CD14-positive monocyte (primary cell): ENCODE results near the gene DOK4. TPM values are rescaled to one million over a fixed set of nuclear protein-coding genes. Genes with fewer than 3 reads are reported as not detected.
A peak's percentile ranks its signal among the peaks of the same experiment; 100 is the strongest.

Experiments used
- DNase-seq, 3 donors: peaks; one replicate each; pipeline ENCODE4 v3.0.0-alpha.2; 2011 to 2022
- H2AFZ ChIP-seq: 2 replicates; pipeline ENCODE4 v1.6.0; 2012; ENCODE audit warnings: mild to moderate bottlenecking, low read depth, low read length, inconsistent platforms; ENCODE audit not compliant: insufficient read depth, poor library complexity, severe bottlenecking
- H3K27ac ChIP-seq, 2 donors: 1 replicate in 1 of 2; 2 replicates in 1 of 2; pipeline ENCODE4 v1.5.1; 2012 to 2013; ENCODE audit warnings: low read length in 2 of 2, control low read depth in 1 of 2, inconsistent platforms in 1 of 2, low read depth in 1 of 2, mild to moderate bottlenecking in 1 of 2
- H3K27me3 ChIP-seq, 2 donors: one replicate each; pipeline versions ENCODE4 v1.6.0 to v1.6.1; 2011 to 2013; ENCODE audit warnings: low read length in 2 of 2; ENCODE audit not compliant: control insufficient read depth in 2 of 2, insufficient read depth in 2 of 2
- H3K36me3 ChIP-seq, 2 donors: replicated peaks in 1 of 2; 1 replicate in 1 of 2; 2 replicates in 1 of 2; pipeline versions ENCODE4 v1.5.1 to v1.6.1; 2012 to 2013; ENCODE audit warnings: low read length in 2 of 2, control low read depth in 1 of 2, inconsistent platforms in 1 of 2, mild to moderate bottlenecking in 1 of 2; ENCODE audit not compliant: insufficient read depth in 2 of 2, control insufficient read depth in 1 of 2
- H3K4me1 ChIP-seq, 2 donors: 1 replicate in 1 of 2; 2 replicates in 1 of 2; pipeline versions ENCODE4 v1.5.1 to v1.6.1; 2012 to 2013; ENCODE audit warnings: low read length in 2 of 2, control low read depth in 1 of 2, inconsistent platforms in 1 of 2, mild to moderate bottlenecking in 1 of 2, moderate library complexity in 1 of 2; ENCODE audit not compliant: insufficient read depth in 2 of 2, control insufficient read depth in 1 of 2
- H3K4me2 ChIP-seq: replicated peaks from 2 replicates; pipeline ENCODE3; 2012; ENCODE audit warnings: low read length, moderate library complexity, mild to moderate bottlenecking; ENCODE audit not compliant: poor library complexity, severe bottlenecking; ENCODE audit errors: extremely low read depth
- H3K4me3 ChIP-seq, 3 experiments: fragments of 200-600 bp in 1 of 3; sonication (generic) in 1 of 3; replicated peaks in 1 of 3; 1 replicate in 2 of 3; 2 replicates in 1 of 3; pipeline ENCODE4 v1.5.1; 2011 to 2013; ENCODE audit warnings: low read length in 3 of 3, mild to moderate bottlenecking in 3 of 3, control low read depth in 2 of 3, low read depth in 2 of 3, inconsistent platforms in 1 of 3, moderate library complexity in 1 of 3
- H3K79me2 ChIP-seq: 2 replicates; pipeline ENCODE4 v1.6.0; 2012; ENCODE audit warnings: mild to moderate bottlenecking, control low read depth, inconsistent platforms, low read length, moderate library complexity; ENCODE audit not compliant: insufficient read depth
- H3K9ac ChIP-seq: 2 replicates; pipeline ENCODE4 v1.6.0; 2017; ENCODE audit warnings: low read length, mild to moderate bottlenecking; ENCODE audit not compliant: insufficient read depth, poor library complexity, severe bottlenecking
- H3K9me3 ChIP-seq, 2 donors: replicated peaks in 1 of 2; 1 replicate in 1 of 2; 2 replicates in 1 of 2; pipeline versions ENCODE4 v1.5.1 to v1.6.1; 2012 to 2013; ENCODE audit warnings: low read length in 2 of 2, control low read depth in 1 of 2; ENCODE audit not compliant: control insufficient read depth in 1 of 2, insufficient read depth in 1 of 2
- H4K20me1 ChIP-seq: 2 replicates; pipeline ENCODE4 v1.6.0; 2012; ENCODE audit warnings: mild to moderate bottlenecking, low read length, control low read depth, moderate library complexity; ENCODE audit not compliant: insufficient read depth
- H3K27ac Mint-ChIP-seq, 7 donors: one replicate each; pipeline ENCODE4 v1.8.0; 2020; ENCODE audit warnings: mild to moderate bottlenecking in 7 of 7, mixed read lengths in 7 of 7, moderate library complexity in 6 of 7, inconsistent platforms in 2 of 7
- H3K27me3 Mint-ChIP-seq, 3 donors: one replicate each; pipeline ENCODE4 v1.8.0; 2021 to 2022; ENCODE audit warnings: low read depth in 3 of 3, mild to moderate bottlenecking in 3 of 3, mixed read lengths in 3 of 3, moderate library complexity in 3 of 3, inconsistent platforms in 1 of 3
- H3K36me3 Mint-ChIP-seq, 2 donors: one replicate each; pipeline ENCODE4 v1.8.0; 2020; ENCODE audit warnings: mixed read lengths in 2 of 2, inconsistent platforms in 1 of 2, mild to moderate bottlenecking in 1 of 2
- H3K4me1 Mint-ChIP-seq: one replicate; pipeline ENCODE4 v1.8.0; 2020; ENCODE audit warnings: mild to moderate bottlenecking, mixed read lengths
- H3K4me3 Mint-ChIP-seq, 2 donors: one replicate each; pipeline ENCODE4 v1.8.0; 2020; ENCODE audit warnings: mild to moderate bottlenecking in 2 of 2, mixed read lengths in 2 of 2, moderate library complexity in 1 of 2
- H3K9me3 Mint-ChIP-seq, 7 donors: one replicate each; pipeline ENCODE4 v1.8.0; 2020 to 2022; ENCODE audit warnings: mixed read lengths in 7 of 7, mild to moderate bottlenecking in 6 of 7, moderate library complexity in 6 of 7, inconsistent platforms in 2 of 7
- CTCF ChIP-seq: fragments of 200-600 bp; IDR thresholded peaks from one replicate; pipeline ENCODE4 v1.8.0; 2022; ENCODE audit warnings: antibody characterized with exemption, mild to moderate bottlenecking
- WGBS: methylation state at CpG from one replicate; pipeline ENCODE4 v1.1.5; 2013; ENCODE audit warnings: missing lambda C conversion rate; ENCODE audit not compliant: insufficient coverage; 5-methylcytosine and 5-hydroxymethylcytosine counted together
- intact Hi-C, 2 donors: fragments of 100-400 bp; cut with micrococcal nuclease; formaldehyde crosslinking; loops; one replicate each; pipeline versions ENCODE4 v1.15.0 to v1.15.1; 2023
- polyA plus RNA-seq, 3 donors: library from polyadenylated mRNA; depleted of rRNA in 1 of 3; unstranded in 2 of 3; stranded (reverse) in 1 of 3; fragments of 300-500 nt in 2 of 3; fragments of >200 nt in 1 of 3; fragmentation: Illumina TruSeq in 2 of 3; gene quantifications; 1 replicate in 2 of 3; 2 replicates in 1 of 3; pipeline ENCODE4 v1.2.3, GENCODE V29; 2012 to 2021

The DOK4 gene
- polyA plus RNA-seq, 3 donors = 0.09 to 0.17 TPM; not detected in 1

- Histone ChIP-seq H3K79me2 (peaks cover 7% of the 10 kb centered on the region), H3K9me3 (no peaks in the 10 kb centered on the region), H3K4me3 (no peak overlapping the region), H4K20me1 (peaks cover 10% of the 10 kb centered on the region), H3K4me1 (peaks cover 0 to 10% of the 10 kb centered on the region in 2 donors), H3K27me3 (no peaks in the 10 kb centered on the region), H3K36me3 (peaks cover 66 to 74% of the 10 kb centered on the region in 2 donors), H3K4me2 (no peak overlapping the region), H3K27ac (peak overlapping the region in 1 of 2 donors; percentile 11), H2AFZ (no peak overlapping the region), H3K9ac (no peak overlapping the region)
- peaks cover 0 to 5% (median 0%) of the 10 kb centered on the region in 7 donors for H3K9me3 Mint-ChIP-seq
- no peak overlapping the region for H3K4me3 Mint-ChIP-seq
- WGBS = 98% methylated on average over 7 of the region's 9 CpGs
- no peak for DNase-seq
- intact Hi-C loops = loop anchor here in 1 of 2 donors (10.0 kb wide), 1 partner anchor 265 kb away; the partner anchor contains the start of gene KATNB1
- H3K27me3 Mint-ChIP-seq = peaks cover 0 to 2% (median 0%) of the 10 kb centered on the region in 3 donors
- H3K4me1 Mint-ChIP-seq = peaks cover 13% of the 10 kb centered on the region
- peaks cover 68 to 73% of the 10 kb centered on the region in 2 donors for H3K36me3 Mint-ChIP-seq
- no peak for TF ChIP-seq CTCF
- H3K27ac Mint-ChIP-seq = peak overlapping the region in 1 of 7 donors; percentile 18
Measured at GRCh38 chr16:57469917-57470470, 16.3 kb downstream of the DOK4 start.

DNA sequence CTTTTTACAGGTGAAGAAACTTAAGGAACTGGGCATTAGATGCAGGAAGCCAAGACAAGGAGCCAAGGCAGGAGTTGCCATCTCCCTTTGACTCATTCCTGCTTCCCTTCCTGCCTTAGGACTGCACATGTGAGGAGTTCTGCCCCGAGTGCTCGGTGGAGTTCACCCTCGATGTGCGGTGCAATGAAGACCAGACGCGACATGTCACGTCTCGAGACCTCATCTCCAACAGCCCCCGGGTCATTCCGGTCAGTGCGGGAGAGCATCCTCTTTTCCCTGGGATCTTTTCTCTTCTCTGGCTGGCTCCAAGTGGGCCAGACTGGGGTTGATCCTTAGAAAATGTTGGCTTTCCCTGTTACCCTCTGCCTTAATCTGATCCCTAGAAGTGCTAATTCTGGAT lies 17.2 kb downstream of the DOK4 start:
- Histone ChIP-seq H2AFZ (no peak overlapping the region), H3K4me2 (no peak overlapping the region), H3K27me3 (no peaks in the 10 kb centered on the region), H3K9me3 (no peaks in the 10 kb centered on the region), H3K4me1 (peaks cover 0 to 10% of the 10 kb centered on the region in 2 donors), H3K9ac (no peak overlapping the region), H3K27ac (no peak overlapping the region), H4K20me1 (peaks cover 14% of the 10 kb centered on the region), H3K79me2 (peaks cover 11% of the 10 kb centered on the region), H3K36me3 (peaks cover 71 to 79% of the 10 kb centered on the region in 2 donors), H3K4me3 (no peak overlapping the region)
- TF ChIP-seq CTCF = no peak
- Mint-ChIP-seq H3K27ac (no peak overlapping the region), H3K4me1 (peaks cover 18% of the 10 kb centered on the region), H3K27me3 (peaks cover 0 to 2% (median 0%) of the 10 kb centered on the region in 3 donors), H3K36me3 (peaks cover 76 to 80% of the 10 kb centered on the region in 2 donors), H3K4me3 (no peak overlapping the region), H3K9me3 (peaks cover 0 to 5% (median 0%) of the 10 kb centered on the region in 7 donors)
- intact Hi-C loops = loop anchor here in 1 of 2 donors (10.0 kb wide), 1 partner anchor 266 kb away; the partner anchor contains the start of gene KATNB1
- no peak for DNase-seq
- WGBS = 97% methylated on average over 11 of the region's 11 CpGs
